B cell (primary cell): ENCODE measurements around the gene RGS3. TPM values are rescaled to one million over a fixed set of nuclear protein-coding genes. Genes with fewer than 3 reads are reported as not detected.

ENCODE experiments used
- ATAC-seq: fragments of 200-7000 bp; cut with Tn5 transposase; one replicate; pipeline ENCODE4 v1.10.0; 2021; ENCODE audit warnings: low read depth, mild to moderate bottlenecking, moderate number of reproducible peaks, moderate library complexity
- CTCF ChIA-PET: fragments of 350-600 bp; sonication (Branson Sonifier 250); formaldehyde crosslinking; loops from one replicate; lab custom pipeline; 2021; ENCODE audit warnings: antibody characterized with exemption, inconsistent platforms; lab: Charles Lee
- POLR2A ChIA-PET: fragments of 350-600 bp; sonication (Branson Sonifier 250); formaldehyde crosslinking; loops from one replicate; lab custom pipeline; 2021; ENCODE audit warnings: antibody characterized with exemption; lab: Charles Lee
- DNase-seq: peaks from one replicate; pipeline ENCODE4 v3.0.0; 2013
- H2AFZ ChIP-seq: 2 replicates; pipeline ENCODE4 v1.6.1; 2012; ENCODE audit warnings: mild to moderate bottlenecking, low read depth, low read length; ENCODE audit not compliant: insufficient read depth, poor library complexity, severe bottlenecking
- H3K27ac ChIP-seq, 2 donors: 1 replicate in 1 of 2; 2 replicates in 1 of 2; pipeline ENCODE4 v1.5.1; 2012 to 2013; ENCODE audit warnings: low read length in 2 of 2, mild to moderate bottlenecking in 2 of 2, moderate library complexity in 1 of 2
- H3K27me3 ChIP-seq, 4 experiments: fragments of 200-600 bp in 1 of 4; sonication (generic) in 1 of 4; replicated peaks in 1 of 4; 1 replicate in 2 of 4; 2 replicates in 2 of 4; pipeline versions ENCODE4 v1.6.1 to v1.7.0; 2013 to 2016; ENCODE audit warnings: low read length in 3 of 4, mild to moderate bottlenecking in 2 of 4, mixed read lengths in 1 of 4, moderate library complexity in 1 of 4; ENCODE audit not compliant: insufficient read depth in 4 of 4, control insufficient read depth in 3 of 4; ENCODE audit errors: control extremely low read depth in 1 of 4
- H3K36me3 ChIP-seq, 2 experiments: replicated peaks in 1 of 2; 1 replicate in 1 of 2; 2 replicates in 1 of 2; pipeline versions ENCODE4 v1.6.1 to v1.7.1; 2013; ENCODE audit warnings: low read length in 1 of 2; ENCODE audit not compliant: insufficient read depth in 2 of 2, control insufficient read depth in 1 of 2; ENCODE audit errors: control extremely low read depth in 1 of 2, extremely low read depth in 1 of 2
- H3K4me1 ChIP-seq, 2 donors: fragments of 200-600 bp in 1 of 2; sonication (generic) in 1 of 2; 1 replicate in 1 of 2; 2 replicates in 1 of 2; pipeline versions ENCODE4 v1.5.1 to v1.6.1; 2013 to 2017; ENCODE audit warnings: low read length in 2 of 2; ENCODE audit not compliant: control insufficient read depth in 2 of 2, insufficient read depth in 2 of 2
- H3K4me2 ChIP-seq: replicated peaks from 2 replicates; pipeline ENCODE3; 2012; ENCODE audit warnings: mild to moderate bottlenecking, low read depth, low read length; ENCODE audit not compliant: poor library complexity, severe bottlenecking
- H3K4me3 ChIP-seq, 5 experiments: fragments of 200-600 bp in 1 of 5; sonication (generic) in 1 of 5; 1 replicate in 3 of 5; 2 replicates in 2 of 5; pipeline versions ENCODE4 v1.5.1 to v1.7.0; 2011 to 2016; ENCODE audit warnings: low read length in 4 of 5, mild to moderate bottlenecking in 4 of 5, low read depth in 2 of 5, control low read depth in 1 of 5, moderate library complexity in 1 of 5; ENCODE audit not compliant: insufficient read depth in 1 of 5; ENCODE audit errors: control extremely low read depth in 1 of 5, extremely low read depth in 1 of 5
- H3K79me2 ChIP-seq: fragments of 200-600 bp; sonication (generic); one replicate; pipeline ENCODE4 v1.6.0; 2016; ENCODE audit warnings: low read length; ENCODE audit not compliant: control insufficient read depth, insufficient read depth
- H3K9ac ChIP-seq: fragments of 200-600 bp; sonication (generic); 2 replicates; pipeline ENCODE4 v1.6.1; 2017; ENCODE audit warnings: mild to moderate bottlenecking, low read length, moderate library complexity
- H3K9me3 ChIP-seq, 3 donors: one replicate each; pipeline versions ENCODE4 v1.6.1 to v1.7.1; 2013; ENCODE audit warnings: low read length in 2 of 3; ENCODE audit not compliant: control insufficient read depth in 2 of 3, insufficient read depth in 1 of 3; ENCODE audit errors: control extremely low read depth in 1 of 3
- H4K20me1 ChIP-seq: 2 replicates; pipeline ENCODE4 v1.6.0; 2012; ENCODE audit warnings: mild to moderate bottlenecking, low read length; ENCODE audit not compliant: insufficient read depth, control insufficient read depth, poor library complexity, severe bottlenecking
- H3K27ac Mint-ChIP-seq: one replicate; pipeline ENCODE4 v1.8.0; 2021; ENCODE audit warnings: mixed read lengths
- H3K27me3 Mint-ChIP-seq: one replicate; pipeline ENCODE4 v1.8.0; 2021; ENCODE audit warnings: mixed read lengths
- H3K4me1 Mint-ChIP-seq: one replicate; pipeline ENCODE4 v1.8.0; 2021; ENCODE audit warnings: mixed read lengths
- H3K4me3 Mint-ChIP-seq: one replicate; pipeline ENCODE4 v1.8.0; 2021; ENCODE audit warnings: mixed read lengths
- H3K9me3 Mint-ChIP-seq: one replicate; pipeline ENCODE4 v1.8.0; 2022; ENCODE audit warnings: mixed read lengths; ENCODE audit not compliant: insufficient read depth
- CTCF ChIP-seq: fragments of 200-600 bp; IDR thresholded peaks from one replicate; pipeline ENCODE4 v1.8.0; 2022; ENCODE audit warnings: antibody characterized with exemption, mild to moderate bottlenecking
- EZH2 ChIP-seq: IDR thresholded peaks from 2 replicates; pipeline ENCODE4 v1.6.1; 2012; ENCODE audit warnings: borderline replicate concordance, low read depth, mild to moderate bottlenecking, moderate library complexity, low read length; ENCODE audit not compliant: insufficient read depth, poor library complexity, severe bottlenecking
- WGBS: methylation state at CpG from one replicate; pipeline ENCODE4 v1.1.5; 2013; ENCODE audit warnings: missing lambda C conversion rate; ENCODE audit not compliant: insufficient coverage; 5-methylcytosine and 5-hydroxymethylcytosine counted together
- intact Hi-C: fragments of 100-400 bp; cut with micrococcal nuclease; formaldehyde crosslinking; loops from one replicate; pipeline ENCODE4 v1.10.0; 2022
- polyA plus RNA-seq: library from polyadenylated mRNA; depleted of rRNA; stranded (reverse); fragments of >200 nt; gene quantifications from 2 replicates; pipeline ENCODE4 v1.2.3, GENCODE V29; 2012
- total RNA-seq, 2 donors: library from RNA; stranded (reverse); fragments of 120-200 nt in 1 of 2; gene quantifications; 1 replicate in 1 of 2; 2 replicates in 1 of 2; pipeline versions ENCODE4 v1.2.3 to v1.2.4, GENCODE V29; 2013 to 2022

RGS3 gene
- total and polyA plus RNA-seq, 2 donors (not counting 1 experiment from before 2014, with no cell fraction given), result 12.0 to 15.6 TPM

GRCh38 chr9:113636165-113636564 is 172.6 kb downstream of the RGS3 start:
- Mint-ChIP-seq H3K27me3 (peaks cover 25% of the 10 kb centered on the region), H3K27ac (no peak overlapping the region), H3K4me3 (no peak overlapping the region), H3K9me3 (no peaks in the 10 kb centered on the region), H3K4me1 (no peaks in the 10 kb centered on the region)
- WGBS, result 92% methylated on average over 10 of the region's 10 CpGs
- H3K4me2 ChIP-seq, result no peak overlapping the region
- no peak for ATAC-seq
- no peaks in the 10 kb centered on the region for H3K36me3 ChIP-seq
- no peaks in the 10 kb centered on the region for H3K79me2 ChIP-seq
- no peak overlapping the region for H3K27ac ChIP-seq
- POLR2A ChIA-PET, result no interaction called here
- DNase-seq, result no peak
- intact Hi-C loops, result no loop called here
- TF ChIP-seq EZH2, result no peak
- TF ChIP-seq CTCF, result no peak
- no peaks in the 10 kb centered on the region for H4K20me1 ChIP-seq
- H3K4me1 ChIP-seq, result no peaks in the 10 kb centered on the region
- no peak overlapping the region for H3K9ac ChIP-seq
- no peak overlapping the region for H3K4me3 ChIP-seq
- no peaks in the 10 kb centered on the region for H3K9me3 ChIP-seq
- CTCF ChIA-PET, result no interaction called here
- H3K27me3 ChIP-seq, result no peaks in the 10 kb centered on the region
- no peak overlapping the region for H2AFZ ChIP-seq

GRCh38 chr9:113636693-113637092 is 173.2 kb downstream of the RGS3 start:
- H4K20me1 ChIP-seq, result no peaks in the 10 kb centered on the region
- no peaks in the 10 kb centered on the region for H3K4me1 ChIP-seq
- Mint-ChIP-seq H3K9me3 (no peaks in the 10 kb centered on the region), H3K27me3 (peaks cover 26% of the 10 kb centered on the region), H3K4me1 (no peaks in the 10 kb centered on the region), H3K4me3 (no peak overlapping the region), H3K27ac (no peak overlapping the region)
- 94% methylated on average over 5 of the region's 6 CpGs for WGBS
- H3K9me3 ChIP-seq, result no peaks in the 10 kb centered on the region
- no peak overlapping the region for H3K27ac ChIP-seq
- H3K4me3 ChIP-seq, result no peak overlapping the region
- H3K4me2 ChIP-seq, result no peak overlapping the region
- H3K27me3 ChIP-seq, result no peaks in the 10 kb centered on the region
- POLR2A ChIA-PET, result no interaction called here
- no peak for TF ChIP-seq CTCF
- TF ChIP-seq EZH2, result no peak
- intact Hi-C loops, result no loop called here
- DNase-seq, result no peak
- no peak overlapping the region for H2AFZ ChIP-seq
- no peaks in the 10 kb centered on the region for H3K36me3 ChIP-seq
- CTCF ChIA-PET, result no interaction called here
- H3K79me2 ChIP-seq, result no peaks in the 10 kb centered on the region
- no peak overlapping the region for H3K9ac ChIP-seq
- ATAC-seq, result no peak
